CD4-positive, CD25-positive, alpha-beta regulatory T cell (primary cell): ENCODE measurements around the gene TSHR. TPM values are rescaled to one million over a fixed set of nuclear protein-coding genes. Genes with fewer than 3 reads are reported as not detected.

ENCODE experiments used
- ATAC-seq, 2 donors: fragments of 150-1000 bp; cut with Tn5 transposase; one replicate each; pipeline ENCODE4 v1.10.0; 2021; ENCODE audit warnings: low read depth in 2 of 2, moderate number of reproducible peaks in 2 of 2, moderate library complexity in 1 of 2
- DNase-seq, 3 donors: peaks; one replicate each; pipeline versions ENCODE4 v3.0.0 to v3.0.0-alpha.2; 2012 to 2022; ENCODE audit warnings: mixed read lengths in 1 of 3
- H3K27ac ChIP-seq: one replicate; pipeline ENCODE4 v1.7.0; 2013; ENCODE audit warnings: mild to moderate bottlenecking, low read length; ENCODE audit not compliant: insufficient read depth, poor library complexity, severe bottlenecking
- H3K27me3 ChIP-seq: one replicate; pipeline ENCODE4 v1.7.0; 2013; ENCODE audit warnings: low read length; ENCODE audit not compliant: control insufficient read depth, insufficient read depth
- H3K36me3 ChIP-seq: one replicate; pipeline ENCODE4 v1.7.0; 2013; ENCODE audit warnings: mild to moderate bottlenecking, low read length, moderate library complexity; ENCODE audit not compliant: control insufficient read depth, insufficient read depth
- H3K4me1 ChIP-seq: 2 replicates; pipeline ENCODE4 v1.7.0; 2013; ENCODE audit warnings: mild to moderate bottlenecking, low read length; ENCODE audit not compliant: insufficient read depth, control insufficient read depth, poor library complexity, severe bottlenecking
- H3K4me3 ChIP-seq: one replicate; pipeline ENCODE4 v1.7.0; 2013; ENCODE audit warnings: low read depth, mild to moderate bottlenecking, low read length, moderate library complexity
- H3K9me3 ChIP-seq, 2 experiments: 1 replicate in 1 of 2; 2 replicates in 1 of 2; pipeline ENCODE4 v1.7.0; 2013; ENCODE audit warnings: low read length in 2 of 2, mild to moderate bottlenecking in 1 of 2, moderate library complexity in 1 of 2; ENCODE audit not compliant: control insufficient read depth in 2 of 2
- H3K27ac Mint-ChIP-seq, 3 donors: one replicate each; pipeline ENCODE4 v1.8.0; 2020 to 2022; ENCODE audit warnings: mild to moderate bottlenecking in 3 of 3, mixed read lengths in 3 of 3, moderate library complexity in 2 of 3
- H3K27me3 Mint-ChIP-seq: one replicate; pipeline ENCODE4 v1.8.0; 2022; ENCODE audit warnings: mild to moderate bottlenecking, mixed read lengths
- H3K36me3 Mint-ChIP-seq: one replicate; pipeline ENCODE4 v1.8.0; 2020; ENCODE audit warnings: mixed read lengths
- H3K4me1 Mint-ChIP-seq, 4 donors: one replicate each; pipeline ENCODE4 v1.8.0; 2020 to 2022; ENCODE audit warnings: mixed read lengths in 4 of 4, mild to moderate bottlenecking in 1 of 4
- H3K4me3 Mint-ChIP-seq, 4 donors: one replicate each; pipeline ENCODE4 v1.8.0; 2020 to 2022; ENCODE audit warnings: mild to moderate bottlenecking in 4 of 4, mixed read lengths in 4 of 4, moderate library complexity in 3 of 4
- H3K9me3 Mint-ChIP-seq, 7 donors: one replicate each; pipeline ENCODE4 v1.8.0; 2020 to 2022; ENCODE audit warnings: mixed read lengths in 7 of 7, mild to moderate bottlenecking in 3 of 7, moderate library complexity in 2 of 7
- polyA plus RNA-seq, 4 donors: library from polyadenylated mRNA; unstranded; fragments of 300-500 nt; fragmentation: Illumina TruSeq; gene quantifications; one replicate each; pipeline ENCODE4 v1.2.3, GENCODE V29; 2021
- total RNA-seq: library from RNA; stranded (reverse); gene quantifications from one replicate; pipeline ENCODE4 v1.2.3, GENCODE V29; 2022

TSHR gene
- total and polyA plus RNA-seq, 5 donors from 2014 or later: 4.4 to 19.3 (median 16.0) TPM

GRCh38 chr14:81070511-81070910, 115.1 kb downstream of the TSHR start:
- Histone ChIP-seq H3K4me1 (no peaks in the 10 kb centered on the region), H3K9me3 (peaks cover 6 to 11% of the 10 kb centered on the region in 2 experiments), H3K27me3 (no peaks in the 10 kb centered on the region), H3K36me3 (no peaks in the 10 kb centered on the region), H3K27ac (no peak overlapping the region), H3K4me3 (no peak overlapping the region)
- Mint-ChIP-seq H3K4me1 (no peaks in the 10 kb centered on the region), H3K4me3 (no peak overlapping the region), H3K27me3 (no peaks in the 10 kb centered on the region), H3K36me3 (no peaks in the 10 kb centered on the region), H3K27ac (no peak overlapping the region), H3K9me3 (peaks cover 1 to 12% (median 6%) of the 10 kb centered on the region in 7 donors)
- DNase-seq: no peak
- ATAC-seq: no peak

- Mint-ChIP-seq H3K4me1 (peaks cover 0 to 5% (median 0%) of the 10 kb centered on the region in 4 donors), H3K27ac (no peak overlapping the region), H3K36me3 (no peaks in the 10 kb centered on the region), H3K4me3 (no peak overlapping the region), H3K27me3 (peaks cover 5% of the 10 kb centered on the region), H3K9me3 (peaks cover 0 to 1% (median 0%) of the 10 kb centered on the region in 7 donors)
- Histone ChIP-seq H3K4me1 (no peaks in the 10 kb centered on the region), H3K9me3 (no peaks in the 10 kb centered on the region), H3K4me3 (no peak overlapping the region), H3K36me3 (no peaks in the 10 kb centered on the region), H3K27me3 (no peaks in the 10 kb centered on the region), H3K27ac (no peak overlapping the region)
- no peak for DNase-seq
- ATAC-seq: no peak
Measured at GRCh38 chr14:81085596-81085995, 130.2 kb downstream of the TSHR start.

GRCh38 chr14:81087230-81087629, 131.8 kb downstream of the TSHR start:
- peaks cover 0 to 1% (median 0%) of the 10 kb centered on the region in 7 donors for H3K9me3 Mint-ChIP-seq
- DNase-seq (no peak), ATAC-seq (no peak)
- no peak overlapping the region for H3K27ac ChIP-seq
- H3K4me3 ChIP-seq: no peak overlapping the region
- no peaks in the 10 kb centered on the region for H3K27me3 ChIP-seq
- peaks cover 0 to 5% (median 0%) of the 10 kb centered on the region in 4 donors for H3K4me1 Mint-ChIP-seq
- peaks cover 5% of the 10 kb centered on the region for H3K27me3 Mint-ChIP-seq
- H3K36me3 Mint-ChIP-seq: no peaks in the 10 kb centered on the region
- no peak overlapping the region for H3K4me3 Mint-ChIP-seq
- no peaks in the 10 kb centered on the region for H3K9me3 ChIP-seq
- H3K36me3 ChIP-seq: no peaks in the 10 kb centered on the region
- H3K27ac Mint-ChIP-seq: no peak overlapping the region
- no peaks in the 10 kb centered on the region for H3K4me1 ChIP-seq

GRCh38 chr14:81091139-81091538, 135.7 kb downstream of the TSHR start:
- H3K27me3 ChIP-seq: no peaks in the 10 kb centered on the region
- H3K27ac ChIP-seq: no peak overlapping the region
- H3K4me3 ChIP-seq: no peak overlapping the region
- DNase-seq: no peak
- no peaks in the 10 kb centered on the region for H3K9me3 ChIP-seq
- H3K4me1 Mint-ChIP-seq: no peaks in the 10 kb centered on the region
- H3K4me1 ChIP-seq: no peaks in the 10 kb centered on the region
- H3K36me3 ChIP-seq: no peaks in the 10 kb centered on the region
- no peaks in the 10 kb centered on the region for H3K36me3 Mint-ChIP-seq
- no peak overlapping the region for H3K4me3 Mint-ChIP-seq
- H3K9me3 Mint-ChIP-seq: peaks cover 0 to 1% (median 0%) of the 10 kb centered on the region in 7 donors
- no peak for ATAC-seq
- no peaks in the 10 kb centered on the region for H3K27me3 Mint-ChIP-seq
- no peak overlapping the region for H3K27ac Mint-ChIP-seq

- H3K36me3 ChIP-seq: no peaks in the 10 kb centered on the region
- H3K4me1 ChIP-seq: no peaks in the 10 kb centered on the region
- peaks cover 0 to 1% (median 0%) of the 10 kb centered on the region in 7 donors for H3K9me3 Mint-ChIP-seq
- no peak overlapping the region for H3K27ac Mint-ChIP-seq
- H3K4me3 Mint-ChIP-seq: no peak overlapping the region
- ATAC-seq (no peak), DNase-seq (no peak)
- H3K4me3 ChIP-seq: no peak overlapping the region
- no peak overlapping the region for H3K27ac ChIP-seq
- no peaks in the 10 kb centered on the region for H3K27me3 ChIP-seq
- no peaks in the 10 kb centered on the region for H3K9me3 ChIP-seq
- H3K27me3 Mint-ChIP-seq: no peaks in the 10 kb centered on the region
- H3K4me1 Mint-ChIP-seq: no peaks in the 10 kb centered on the region
- H3K36me3 Mint-ChIP-seq: no peaks in the 10 kb centered on the region
Measured at GRCh38 chr14:81091660-81092059, 136.2 kb downstream of the TSHR start.

GRCh38 chr14:81093651-81094050, 138.2 kb downstream of the TSHR start:
- Histone ChIP-seq H3K27ac (no peak overlapping the region), H3K4me3 (no peak overlapping the region), H3K4me1 (no peaks in the 10 kb centered on the region), H3K9me3 (no peaks in the 10 kb centered on the region), H3K36me3 (no peaks in the 10 kb centered on the region), H3K27me3 (no peaks in the 10 kb centered on the region)
- Mint-ChIP-seq H3K4me1 (no peaks in the 10 kb centered on the region), H3K9me3 (peaks cover 0 to under 1% (median 0%) of the 10 kb centered on the region in 7 donors), H3K27me3 (no peaks in the 10 kb centered on the region), H3K27ac (no peak overlapping the region), H3K36me3 (no peaks in the 10 kb centered on the region), H3K4me3 (no peak overlapping the region)
- ATAC-seq: no peak
- no peak for DNase-seq

GRCh38 chr14:81095539-81095938, 140.1 kb downstream of the TSHR start:
- Mint-ChIP-seq H3K4me1 (no peaks in the 10 kb centered on the region), H3K4me3 (no peak overlapping the region), H3K27me3 (no peaks in the 10 kb centered on the region), H3K27ac (no peak overlapping the region), H3K36me3 (no peaks in the 10 kb centered on the region), H3K9me3 (no peaks in the 10 kb centered on the region)
- Histone ChIP-seq H3K36me3 (no peaks in the 10 kb centered on the region), H3K27me3 (no peaks in the 10 kb centered on the region), H3K4me1 (no peaks in the 10 kb centered on the region), H3K9me3 (no peaks in the 10 kb centered on the region), H3K27ac (no peak overlapping the region), H3K4me3 (no peak overlapping the region)
- ATAC-seq (no peak), DNase-seq (no peak)

GRCh38 chr14:81096656-81097055, 141.2 kb downstream of the TSHR start:
- no peaks in the 10 kb centered on the region for H3K9me3 ChIP-seq
- Mint-ChIP-seq H3K27me3 (no peaks in the 10 kb centered on the region), H3K9me3 (no peaks in the 10 kb centered on the region), H3K27ac (no peak overlapping the region), H3K4me3 (no peak overlapping the region), H3K36me3 (no peaks in the 10 kb centered on the region), H3K4me1 (no peaks in the 10 kb centered on the region)
- H3K36me3 ChIP-seq: no peaks in the 10 kb centered on the region
- no peak for ATAC-seq
- H3K27me3 ChIP-seq: no peaks in the 10 kb centered on the region
- H3K4me3 ChIP-seq: no peak overlapping the region
- no peaks in the 10 kb centered on the region for H3K4me1 ChIP-seq
- DNase-seq: no peak
- H3K27ac ChIP-seq: no peak overlapping the region
